ENCODE measurements around the gene GGACT. TPM values are rescaled to one million over a fixed set of nuclear protein-coding genes. Genes with fewer than 3 reads are reported as not detected.
"Not testable (repeated sequence)": the region's sequence is repeated elsewhere in the genome, so short reads cannot be mapped to it uniquely, and the experiment has no call there.

The GGACT gene
- total RNA-seq, 2 donors from 2014 or later, result 4.2 to 7.7 TPM

DNA sequence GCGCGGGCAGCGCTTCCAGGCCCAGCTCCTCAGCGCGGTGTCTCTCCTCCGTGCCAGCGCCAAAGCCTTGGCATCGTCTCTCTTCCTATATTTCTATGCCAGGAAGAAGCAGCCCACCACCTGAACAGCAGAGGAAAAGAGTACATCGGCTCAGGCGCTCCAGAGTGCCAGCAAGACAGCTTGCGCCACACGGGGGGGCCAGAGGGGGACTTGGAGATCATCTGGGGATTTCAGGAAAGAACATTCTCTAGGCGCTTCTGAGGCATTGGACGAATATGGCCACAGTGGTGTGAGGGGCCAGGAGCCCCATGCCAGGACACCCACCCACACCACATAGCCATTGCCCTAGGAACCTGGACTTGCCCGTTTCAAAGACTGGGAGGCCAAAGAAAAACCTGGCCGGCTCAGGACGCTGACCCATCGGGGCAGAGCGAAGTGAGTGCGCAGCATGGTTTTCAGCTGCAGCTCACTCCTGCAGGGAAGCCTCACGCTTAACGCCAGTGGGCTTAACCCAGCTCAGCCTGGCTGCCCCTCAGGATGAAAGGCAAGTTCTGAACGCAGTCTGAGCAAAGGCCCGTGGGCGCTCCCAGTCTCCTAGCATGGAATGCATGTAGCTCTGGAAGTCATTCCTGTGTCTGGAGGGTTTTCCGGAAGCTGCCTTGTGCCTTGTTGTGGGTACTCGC is 62.1 kb downstream of the GGACT start:
- H3K4me1 Mint-ChIP-seq (ENCODE audit: low read depth in 2 of 2), result peaks cover 0 to 5% of the 10 kb centered on the region in 2 donors
- H3K9me3 Mint-ChIP-seq, result no peaks in the 10 kb centered on the region
- DNase-seq (ENCODE audit: low spot score) (no peak), ATAC-seq (no peak)
- no peaks in the 10 kb centered on the region for H3K36me3 Mint-ChIP-seq
- no peak overlapping the region for H3K27ac Mint-ChIP-seq
- H3K27me3 Mint-ChIP-seq, result no peaks in the 10 kb centered on the region
- H3K4me3 Mint-ChIP-seq, result no peak overlapping the region

DNA sequence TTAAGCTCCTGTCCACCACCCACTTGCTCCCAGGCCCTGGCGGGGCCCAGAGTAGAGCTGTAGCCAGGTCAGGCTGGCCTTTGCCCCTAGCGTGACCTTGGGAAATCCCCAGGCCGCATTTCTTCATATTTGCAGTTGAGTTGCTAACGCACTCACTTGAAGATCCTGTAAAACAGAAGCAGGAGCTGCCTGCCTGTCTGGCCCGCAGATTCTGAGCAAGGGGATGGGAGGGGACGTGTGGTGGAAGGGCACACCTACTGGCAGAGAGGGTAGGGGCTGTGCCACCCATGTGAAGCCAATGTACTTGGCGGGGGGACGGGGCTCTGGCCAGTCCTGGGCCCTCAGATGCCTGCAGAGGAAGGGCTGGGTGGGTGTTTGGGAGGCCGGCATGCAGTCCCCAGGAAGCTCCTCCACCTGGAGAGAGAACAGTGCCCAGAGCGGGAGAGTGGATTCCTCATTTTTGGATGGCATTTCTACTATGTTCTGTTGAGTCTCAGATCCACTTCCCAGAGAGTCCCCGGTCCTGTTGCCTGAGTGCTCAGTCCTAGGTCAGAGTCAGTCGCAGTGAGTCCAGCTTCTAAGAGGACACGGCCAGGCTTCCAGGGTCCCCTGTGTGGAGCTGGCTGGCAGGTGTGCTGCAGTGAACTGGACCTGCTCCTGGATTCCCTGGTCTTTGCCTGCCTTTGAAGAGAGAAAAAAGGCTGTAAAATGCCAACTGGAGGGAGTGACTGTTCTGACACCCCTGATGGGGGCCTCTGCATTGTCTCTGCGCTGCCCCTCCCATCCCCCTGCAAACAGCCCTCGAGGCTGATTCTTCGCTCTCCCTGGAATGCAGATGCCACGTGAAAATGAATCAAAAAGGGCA is 62.9 kb downstream of the GGACT start:
- DNase-seq (ENCODE audit: low spot score), result no peak
- Mint-ChIP-seq H3K4me1 (ENCODE audit: low read depth in 2 of 2) (peaks cover 0 to 7% of the 10 kb centered on the region in 2 donors), H3K27ac (no peak overlapping the region), H3K36me3 (no peaks in the 10 kb centered on the region), H3K27me3 (no peaks in the 10 kb centered on the region), H3K9me3 (no peaks in the 10 kb centered on the region), H3K4me3 (no peak overlapping the region)
- no peak for ATAC-seq

- H3K36me3 Mint-ChIP-seq; ATAC-seq; H3K4me1 Mint-ChIP-seq (ENCODE audit: low read depth in 2 of 2); H3K27me3 Mint-ChIP-seq; H3K9me3 Mint-ChIP-seq; H3K4me3 Mint-ChIP-seq; DNase-seq (ENCODE audit: low spot score); H3K27ac Mint-ChIP-seq: not testable (repeated sequence)
Observed at GRCh38 chr13:100524688-100525087, 63.9 kb downstream of the GGACT start.

DNA sequence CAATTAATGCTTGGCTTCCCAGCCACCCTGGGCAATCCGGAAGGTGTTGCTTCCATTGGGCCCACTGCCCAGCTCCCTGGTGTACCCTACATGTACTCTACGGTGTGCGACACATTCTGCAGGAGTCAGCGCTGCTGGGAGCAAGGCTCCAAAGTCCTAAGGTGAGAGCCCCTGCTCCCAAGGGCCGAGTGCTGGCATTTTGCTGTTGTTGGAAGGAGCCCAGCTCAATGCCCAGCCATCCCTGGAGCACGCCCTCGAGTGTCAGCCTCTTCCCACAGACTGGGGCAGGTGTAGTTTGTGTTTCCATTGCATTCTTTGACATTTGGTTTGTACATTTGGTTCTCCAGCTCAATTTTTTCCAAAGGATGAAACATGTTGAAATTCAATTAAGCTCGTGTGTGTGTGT is 64.6 kb downstream of the GGACT start:
- H3K27me3 Mint-ChIP-seq, result no peaks in the 10 kb centered on the region
- no peak overlapping the region for H3K27ac Mint-ChIP-seq
- H3K4me3 Mint-ChIP-seq, result no peak overlapping the region
- peaks cover 0 to 7% of the 10 kb centered on the region in 2 donors for H3K4me1 Mint-ChIP-seq (ENCODE audit: low read depth in 2 of 2)
- H3K9me3 Mint-ChIP-seq, result no peaks in the 10 kb centered on the region
- no peak for DNase-seq (ENCODE audit: low spot score)
- ATAC-seq, result no peak
- no peaks in the 10 kb centered on the region for H3K36me3 Mint-ChIP-seq

GRCh38 chr13:100523411-100523810 is 65.2 kb downstream of the GGACT start:
- Mint-ChIP-seq H3K9me3 (no peaks in the 10 kb centered on the region), H3K27me3 (no peaks in the 10 kb centered on the region), H3K4me3 (no peak overlapping the region), H3K36me3 (no peaks in the 10 kb centered on the region), H3K27ac (no peak overlapping the region), H3K4me1 (ENCODE audit: low read depth in 2 of 2) (peaks cover under 1 to 7% of the 10 kb centered on the region in 2 donors)
- DNase-seq (ENCODE audit: low spot score) (no peak), ATAC-seq (no peak)

GRCh38 chr13:100522618-100523309 is 65.8 kb downstream of the GGACT start:
- no peak overlapping the region for H3K4me3 Mint-ChIP-seq
- ATAC-seq, result no peak
- peaks cover 7 to 13% of the 10 kb centered on the region in 2 donors for H3K4me1 Mint-ChIP-seq (ENCODE audit: low read depth in 2 of 2)
- no peaks in the 10 kb centered on the region for H3K27me3 Mint-ChIP-seq
- H3K9me3 Mint-ChIP-seq, result no peaks in the 10 kb centered on the region
- H3K36me3 Mint-ChIP-seq, result no peaks in the 10 kb centered on the region
- H3K27ac Mint-ChIP-seq, result no peak overlapping the region
- DNase-seq (ENCODE audit: low spot score), result no peak

- H3K36me3 Mint-ChIP-seq, result no peaks in the 10 kb centered on the region
- no peaks in the 10 kb centered on the region for H3K9me3 Mint-ChIP-seq
- H3K4me1 Mint-ChIP-seq (ENCODE audit: low read depth in 2 of 2), result peaks cover 13 to 16% of the 10 kb centered on the region in 2 donors
- DNase-seq (ENCODE audit: low spot score) (no peak), ATAC-seq (no peak)
- H3K27me3 Mint-ChIP-seq, result no peaks in the 10 kb centered on the region
- no peak overlapping the region for H3K27ac Mint-ChIP-seq
- no peak overlapping the region for H3K4me3 Mint-ChIP-seq
Observed at GRCh38 chr13:100521851-100522617, 66.6 kb downstream of the GGACT start.

DNA sequence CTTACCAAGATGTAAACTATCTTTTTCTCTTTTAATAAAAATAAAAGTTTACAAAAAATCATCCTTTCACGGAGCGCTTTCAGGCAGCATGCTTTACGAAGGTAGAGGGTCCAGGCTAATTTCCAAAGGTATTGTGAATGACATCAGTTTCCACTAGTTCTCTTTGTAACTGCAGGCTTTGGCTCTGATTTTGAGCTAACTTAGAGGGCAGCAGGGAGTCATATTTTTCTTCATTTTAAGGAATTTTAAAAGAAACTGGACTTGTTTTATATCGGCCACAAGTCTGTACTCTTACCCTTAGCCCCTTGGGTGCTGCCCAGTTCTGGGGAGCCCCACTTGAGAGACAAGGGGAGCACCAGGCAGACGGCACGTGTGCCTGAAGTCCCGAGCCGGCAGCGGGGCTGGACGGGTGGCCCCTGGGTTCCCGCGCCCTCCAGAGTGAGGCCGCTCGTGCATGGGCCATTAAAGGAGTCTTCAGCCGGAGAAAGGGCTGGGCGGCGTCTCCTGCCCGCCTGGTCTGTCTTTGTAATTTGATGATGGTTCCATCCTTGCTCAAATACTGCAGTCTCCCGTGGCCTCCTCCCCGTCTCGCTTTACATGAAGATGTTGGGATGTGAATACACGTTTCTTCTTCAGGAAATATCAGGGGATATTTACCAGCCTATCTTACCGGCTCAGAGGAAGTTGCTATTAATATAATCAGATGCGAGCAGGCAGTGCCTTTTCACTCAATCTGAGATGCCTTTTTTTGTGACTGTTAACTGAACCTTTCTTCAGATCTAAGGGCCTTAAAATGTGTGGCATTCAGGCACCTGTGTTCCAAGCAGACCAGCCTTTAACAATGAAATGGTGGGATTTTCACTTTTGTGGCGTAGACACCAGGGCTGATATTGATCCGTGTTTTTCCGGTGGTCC is 67.4 kb downstream of the GGACT start:
- no peaks in the 10 kb centered on the region for H3K9me3 Mint-ChIP-seq
- no peak overlapping the region for H3K27ac Mint-ChIP-seq
- DNase-seq (ENCODE audit: low spot score), result no peak
- peak overlapping the region; percentile 42 for H3K4me3 Mint-ChIP-seq
- peaks cover 13 to 16% of the 10 kb centered on the region in 2 donors for H3K4me1 Mint-ChIP-seq (ENCODE audit: low read depth in 2 of 2)
- no peak for ATAC-seq
- H3K27me3 Mint-ChIP-seq, result no peaks in the 10 kb centered on the region
- no peaks in the 10 kb centered on the region for H3K36me3 Mint-ChIP-seq

GRCh38 chr13:100519626-100520025 is 69.0 kb downstream of the GGACT start:
- ATAC-seq, result no peak
- no peak overlapping the region for H3K27ac Mint-ChIP-seq
- H3K9me3 Mint-ChIP-seq, result no peaks in the 10 kb centered on the region
- H3K36me3 Mint-ChIP-seq, result no peaks in the 10 kb centered on the region
- H3K4me1 Mint-ChIP-seq (ENCODE audit: low read depth in 2 of 2), result peaks cover 15 to 19% of the 10 kb centered on the region in 2 donors
- H3K27me3 Mint-ChIP-seq, result no peaks in the 10 kb centered on the region
- DNase-seq (ENCODE audit: low spot score), result no peak
- H3K4me3 Mint-ChIP-seq, result no peak overlapping the region

GRCh38 chr13:100518394-100519062 is 70.1 kb downstream of the GGACT start:
- H3K27ac Mint-ChIP-seq, result peak overlapping the region in 1 of 2 donors; percentile 4
- no peaks in the 10 kb centered on the region for H3K27me3 Mint-ChIP-seq
- H3K4me3 Mint-ChIP-seq, result peak overlapping the region; percentile 56
- H3K9me3 Mint-ChIP-seq, result no peaks in the 10 kb centered on the region
- H3K36me3 Mint-ChIP-seq, result no peaks in the 10 kb centered on the region
- ATAC-seq (no peak), DNase-seq (ENCODE audit: low spot score) (no peak)
- peaks cover 21 to 24% of the 10 kb centered on the region in 2 donors for H3K4me1 Mint-ChIP-seq (ENCODE audit: low read depth in 2 of 2)

DNA sequence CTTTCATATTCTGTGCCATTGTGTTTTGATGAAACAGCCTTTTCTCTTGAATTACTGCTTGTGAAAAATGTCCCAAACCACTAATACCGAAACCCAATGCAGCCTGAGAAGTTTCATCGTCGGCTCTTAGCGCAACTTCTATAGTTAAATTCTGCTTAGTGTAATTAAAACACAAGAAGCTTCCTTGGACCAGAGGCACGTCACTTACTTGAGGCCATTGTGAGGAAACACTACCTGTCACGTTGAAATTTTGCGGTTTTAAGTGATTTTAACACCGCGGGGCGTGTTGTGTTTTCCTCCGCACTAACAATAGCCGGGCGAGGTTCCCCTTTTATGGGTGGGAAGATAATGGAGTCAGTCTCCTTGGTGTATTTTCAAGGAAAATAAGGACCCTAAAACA is 70.9 kb downstream of the GGACT start:
- Mint-ChIP-seq H3K36me3 (no peaks in the 10 kb centered on the region), H3K27me3 (no peaks in the 10 kb centered on the region), H3K9me3 (no peaks in the 10 kb centered on the region), H3K27ac (peak overlapping the region; percentile 4 to 10), H3K4me3 (peak overlapping the region; percentile 56), H3K4me1 (ENCODE audit: low read depth in 2 of 2) (peaks cover 21 to 25% of the 10 kb centered on the region in 2 donors)
- DNase-seq (ENCODE audit: low spot score) (no peak), ATAC-seq (peak; percentile 56 to 63)

GRCh38 chr13:100517135-100517534 is 71.5 kb downstream of the GGACT start:
- peaks cover 24 to 31% of the 10 kb centered on the region in 2 donors for H3K4me1 Mint-ChIP-seq (ENCODE audit: low read depth in 2 of 2)
- H3K9me3 Mint-ChIP-seq, result no peaks in the 10 kb centered on the region
- no peaks in the 10 kb centered on the region for H3K36me3 Mint-ChIP-seq
- peak overlapping the region; percentile 56 for H3K4me3 Mint-ChIP-seq
- ATAC-seq (no peak), DNase-seq (ENCODE audit: low spot score) (no peak)
- H3K27me3 Mint-ChIP-seq, result no peaks in the 10 kb centered on the region
- no peak overlapping the region for H3K27ac Mint-ChIP-seq
